OCI-LY1 (cell line): ENCODE results near the gene CCM2.

Source experiments
- CTCF ChIP-seq: fragments of 200-600 bp; sonication (generic), shearing (Covaris generic); IDR thresholded peaks from 2 replicates; pipeline ENCODE4 v1.5.1; 2017; ENCODE audit warnings: mild to moderate bottlenecking, antibody characterized with exemption, low read length, moderate library complexity, mixed read lengths
- EZH2 ChIP-seq: fragments of 200-600 bp; sonication (generic), shearing (Covaris generic); IDR thresholded peaks from 2 replicates; pipeline ENCODE4 v1.8.0; 2017; ENCODE audit warnings: borderline replicate concordance, mixed run types, mild to moderate bottlenecking, antibody characterized with exemption, low read length, moderate library complexity, mixed read lengths

DNA sequence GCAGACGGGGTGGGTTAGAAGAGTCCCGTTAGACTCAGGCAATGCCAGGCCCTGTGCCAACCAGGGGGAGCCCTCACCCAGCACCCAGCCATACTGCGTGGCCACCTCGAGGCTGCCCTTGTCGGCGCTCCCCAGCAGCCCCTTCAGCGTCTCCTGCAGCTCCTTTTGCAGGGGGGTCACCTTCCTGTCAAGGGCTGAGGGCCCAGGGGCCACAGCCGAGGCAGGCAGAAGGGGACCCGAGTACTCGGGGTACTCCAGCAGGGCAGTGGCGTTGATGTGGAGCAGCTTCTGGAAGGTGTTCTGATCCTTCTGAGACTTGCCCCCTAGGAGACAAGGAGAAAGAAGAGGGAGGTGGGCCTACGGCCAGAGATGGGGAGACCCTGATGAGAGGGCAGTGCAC is 101.7 kb downstream of the CCM2 start:
- no peak for TF ChIP-seq CTCF
- no peak for TF ChIP-seq EZH2
